HepG2 (cell line): ENCODE results near the gene GJC2. TPM values are rescaled to one million over a fixed set of nuclear protein-coding genes. Genes with fewer than 3 reads are reported as not detected.

ENCODE experiments used
- ATF4 ChIP-seq, 2 experiments: fragments of 450-650 bp in 1 of 2; sonication (generic) in 1 of 2; formaldehyde crosslinking; IDR thresholded peaks; 2 replicates each; pipeline versions ENCODE4 v1.5.0 to v1.8.0; 2020 to 2022; ENCODE audit warnings: mild to moderate bottlenecking in 1 of 2, missing genetic modification reagents in 1 of 2
- CTCF ChIP-seq: sonication (generic); formaldehyde crosslinking; IDR thresholded peaks from 2 replicates; pipeline ENCODE4 v1.5.0; 2020; ENCODE audit warnings: mild to moderate bottlenecking, missing genetic modification reagents, moderate library complexity
- FOXK1 ChIP-seq: sonication (generic); formaldehyde crosslinking; IDR thresholded peaks from 2 replicates; pipeline ENCODE4 v1.4.0; 2020; ENCODE audit warnings: low read depth, missing genetic modification reagents, borderline replicate concordance
- FOXP1 ChIP-seq, 2 experiments: fragments of 450-650 bp in 1 of 2; IDR thresholded peaks; 2 replicates each; pipeline ENCODE4 v1.6.1; 2017 to 2018; ENCODE audit warnings: antibody characterized with exemption in 1 of 2
- HINFP ChIP-seq: sonication (generic); formaldehyde crosslinking; IDR thresholded peaks from 2 replicates; pipeline ENCODE4 v1.4.0; 2020; ENCODE audit warnings: low read depth, mild to moderate bottlenecking, missing genetic modification reagents
- KAT7 ChIP-seq: IDR thresholded peaks from 2 replicates; pipeline ENCODE4 v1.6.1; 2018; ENCODE audit warnings: borderline replicate concordance, missing compliant biosample characterization
- KAT8 ChIP-seq: IDR thresholded peaks from 2 replicates; pipeline ENCODE4 v1.6.1; 2016; ENCODE audit warnings: missing genetic modification reagents, missing compliant biosample characterization
- MTF1 ChIP-seq: sonication (generic); formaldehyde crosslinking; IDR thresholded peaks from 2 replicates; pipeline ENCODE4 v1.5.0; 2020; ENCODE audit warnings: missing genetic modification reagents
- NCOA2 ChIP-seq: sonication (generic); formaldehyde crosslinking; IDR thresholded peaks from 2 replicates; pipeline ENCODE4 v1.8.0; 2022; ENCODE audit warnings: inconsistent platforms
- SIX4 ChIP-seq: sonication (generic); formaldehyde crosslinking; IDR thresholded peaks from 2 replicates; pipeline ENCODE4 v1.4.0; 2020; ENCODE audit warnings: missing genetic modification reagents
- SP1 ChIP-seq, 2 experiments: fragments of 450-650 bp in 1 of 2; sonication (generic) in 1 of 2; formaldehyde crosslinking in 1 of 2; IDR thresholded peaks; 2 replicates each; pipeline versions ENCODE4 v1.4.0 to v1.6.1; 2016 to 2020; ENCODE audit warnings: missing genetic modification reagents in 1 of 2
- ZC3H13 ChIP-seq: sonication (generic); formaldehyde crosslinking; IDR thresholded peaks from 2 replicates; pipeline ENCODE4 v1.8.1; 2023; ENCODE audit warnings: mild to moderate bottlenecking, missing genetic modification reagents, moderate library complexity
- ZNF101 ChIP-seq: sonication (generic); formaldehyde crosslinking; IDR thresholded peaks from 2 replicates; pipeline ENCODE4 v1.4.0; 2020; ENCODE audit warnings: mild to moderate bottlenecking, low read depth, missing genetic modification reagents, borderline replicate concordance
- ZNF343 ChIP-seq: sonication (generic); formaldehyde crosslinking; IDR thresholded peaks from 2 replicates; pipeline ENCODE4 v1.4.0; 2020; ENCODE audit warnings: mild to moderate bottlenecking, missing genetic modification reagents
- ZNF430 ChIP-seq: sonication (generic); formaldehyde crosslinking; IDR thresholded peaks from 2 replicates; pipeline ENCODE4 v1.9.0; 2021; ENCODE audit warnings: mild to moderate bottlenecking, missing genetic modification reagents
- ZNF451 ChIP-seq: sonication (generic); formaldehyde crosslinking; IDR thresholded peaks from 2 replicates; pipeline ENCODE4 v1.5.0; 2020; ENCODE audit warnings: mild to moderate bottlenecking, missing genetic modification reagents
- ZSCAN25 ChIP-seq: sonication (generic); formaldehyde crosslinking; IDR thresholded peaks from 2 replicates; pipeline ENCODE4 v1.8.0; 2022; ENCODE audit warnings: mild to moderate bottlenecking, missing genetic modification reagents
- polyA plus RNA-seq, 8 experiments: library from polyadenylated mRNA; depleted of rRNA in 3 of 8; stranded (reverse) in 7 of 8; unstranded in 1 of 8; fragments of >200 nt; fragmentation: Illumina TruSeq in 4 of 8; extraction: Trizol in 4 of 8; gene quantifications; 2 replicates each; pipeline versions ENCODE4 v1.2.1 to v1.2.3, GENCODE V29; 2011 to 2016; ENCODE audit warnings: low read depth in 4 of 8, missing spikeins in 1 of 8, mixed read lengths in 1 of 8; ENCODE audit not compliant: insufficient read depth in 1 of 8
- total RNA-seq, 5 experiments: library from RNA; depleted of rRNA; stranded (reverse); fragments of >200 nt; fragmentation: Illumina TruSeq; extraction: Trizol; gene quantifications; 2 replicates each; pipeline ENCODE4 v1.2.3, GENCODE V29; 2016; ENCODE audit warnings: low read depth in 1 of 5
- TF ChIP-seq, protein P1 (sequence below): sonication (generic); formaldehyde crosslinking; conservative IDR thresholded peaks from 2 replicates; pipeline ENCODE4 v1.8.0; 2022; ENCODE audit warnings: mild to moderate bottlenecking, moderate library complexity, missing genetic modification reagents
- TF ChIP-seq, protein P2 (sequence below): sonication (generic); formaldehyde crosslinking; IDR thresholded peaks from 2 replicates; pipeline ENCODE4 v1.5.1; 2020; ENCODE audit warnings: mild to moderate bottlenecking, missing genetic modification reagents, moderate library complexity
- TF ChIP-seq, protein P3 (sequence below): IDR thresholded peaks from 2 replicates; pipeline ENCODE4 v1.6.1; 2016; ENCODE audit warnings: low read depth, borderline replicate concordance

Gene GJC2
- total and polyA plus RNA-seq, 2 of the 13 experiments (the other 11 are each of a cell fraction or from before 2014, with no cell fraction given) = 1.6 to 3.8 TPM

- TF ChIP-seq, protein P1, sequence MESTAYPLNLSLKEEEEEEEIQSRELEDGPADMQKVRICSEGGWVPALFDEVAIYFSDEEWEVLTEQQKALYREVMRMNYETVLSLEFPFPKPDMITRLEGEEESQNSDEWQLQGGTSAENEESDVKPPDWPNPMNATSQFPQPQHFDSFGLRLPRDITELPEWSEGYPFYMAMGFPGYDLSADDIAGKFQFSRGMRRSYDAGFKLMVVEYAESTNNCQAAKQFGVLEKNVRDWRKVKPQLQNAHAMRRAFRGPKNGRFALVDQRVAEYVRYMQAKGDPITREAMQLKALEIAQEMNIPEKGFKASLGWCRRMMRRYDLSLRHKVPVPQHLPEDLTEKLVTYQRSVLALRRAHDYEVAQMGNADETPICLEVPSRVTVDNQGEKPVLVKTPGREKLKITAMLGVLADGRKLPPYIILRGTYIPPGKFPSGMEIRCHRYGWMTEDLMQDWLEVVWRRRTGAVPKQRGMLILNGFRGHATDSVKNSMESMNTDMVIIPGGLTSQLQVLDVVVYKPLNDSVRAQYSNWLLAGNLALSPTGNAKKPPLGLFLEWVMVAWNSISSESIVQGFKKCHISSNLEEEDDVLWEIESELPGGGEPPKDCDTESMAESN (CRISPR knock-in tag) = no peak
- TF ChIP-seq ATF4 (CRISPR knock-in tag; IDR thresholded peaks at IDR 0.05) (no peak), ZSCAN25 (CRISPR knock-in tag) (no peak), CTCF (no peak), MTF1 (CRISPR knock-in tag) (no peak), ZNF451 (CRISPR knock-in tag) (no peak), NCOA2 (peak; percentile 46; the same call in 1 of the 2 replicates), KAT7 (no peak), HINFP (CRISPR knock-in tag) (no peak), ZNF343 (CRISPR knock-in tag) (no peak), ZC3H13 (CRISPR knock-in tag) (no peak), ZNF430 (CRISPR knock-in tag) (no peak), SP1 (IDR thresholded peaks at IDR 0.05) (no peak), SP1 (CRISPR knock-in tag; IDR thresholded peaks at IDR 0.05) (no peak), FOXK1 (CRISPR knock-in tag) (peak; percentile 40; the same call in 1 of the 2 replicates), ZNF101 (CRISPR knock-in tag) (no peak), KAT8 (peak; percentile 37; the same call in 1 of the 2 replicates), FOXP1 (IDR thresholded peaks at IDR 0.05) (no peak), FOXP1 (CRISPR knock-in tag; IDR thresholded peaks at IDR 0.05) (0 out of 2 replicates have a peak, but pooled peaks have one; percentile 8), SIX4 (CRISPR knock-in tag) (no peak)
- TF ChIP-seq, protein P2, sequence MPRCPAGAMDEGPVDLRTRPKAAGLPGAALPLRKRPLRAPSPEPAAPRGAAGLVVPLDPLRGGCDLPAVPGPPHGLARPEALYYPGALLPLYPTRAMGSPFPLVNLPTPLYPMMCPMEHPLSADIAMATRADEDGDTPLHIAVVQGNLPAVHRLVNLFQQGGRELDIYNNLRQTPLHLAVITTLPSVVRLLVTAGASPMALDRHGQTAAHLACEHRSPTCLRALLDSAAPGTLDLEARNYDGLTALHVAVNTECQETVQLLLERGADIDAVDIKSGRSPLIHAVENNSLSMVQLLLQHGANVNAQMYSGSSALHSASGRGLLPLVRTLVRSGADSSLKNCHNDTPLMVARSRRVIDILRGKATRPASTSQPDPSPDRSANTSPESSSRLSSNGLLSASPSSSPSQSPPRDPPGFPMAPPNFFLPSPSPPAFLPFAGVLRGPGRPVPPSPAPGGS (CRISPR knock-in tag) = no peak
- TF ChIP-seq, protein P3, sequence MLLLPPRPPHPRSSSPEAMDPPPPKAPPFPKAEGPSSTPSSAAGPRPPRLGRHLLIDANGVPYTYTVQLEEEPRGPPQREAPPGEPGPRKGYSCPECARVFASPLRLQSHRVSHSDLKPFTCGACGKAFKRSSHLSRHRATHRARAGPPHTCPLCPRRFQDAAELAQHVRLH (CRISPR knock-in tag) = no peak
Measured at GRCh38 chr1:228109962-228110488, 39.7 kb upstream of the GJC2 start (continued).
